ENCODE data around the gene A3GALT2. TPM values are rescaled to one million over a fixed set of nuclear protein-coding genes. Genes with fewer than 3 reads are reported as not detected.
A peak's percentile ranks its signal among the peaks of the same experiment; 100 is the strongest.

A3GALT2 gene
- total RNA-seq (not detected), polyA plus RNA-seq (not detected), total RNA-seq (0 to 0.49 (median 0.17) reads per million in 6 experiments)

DNA sequence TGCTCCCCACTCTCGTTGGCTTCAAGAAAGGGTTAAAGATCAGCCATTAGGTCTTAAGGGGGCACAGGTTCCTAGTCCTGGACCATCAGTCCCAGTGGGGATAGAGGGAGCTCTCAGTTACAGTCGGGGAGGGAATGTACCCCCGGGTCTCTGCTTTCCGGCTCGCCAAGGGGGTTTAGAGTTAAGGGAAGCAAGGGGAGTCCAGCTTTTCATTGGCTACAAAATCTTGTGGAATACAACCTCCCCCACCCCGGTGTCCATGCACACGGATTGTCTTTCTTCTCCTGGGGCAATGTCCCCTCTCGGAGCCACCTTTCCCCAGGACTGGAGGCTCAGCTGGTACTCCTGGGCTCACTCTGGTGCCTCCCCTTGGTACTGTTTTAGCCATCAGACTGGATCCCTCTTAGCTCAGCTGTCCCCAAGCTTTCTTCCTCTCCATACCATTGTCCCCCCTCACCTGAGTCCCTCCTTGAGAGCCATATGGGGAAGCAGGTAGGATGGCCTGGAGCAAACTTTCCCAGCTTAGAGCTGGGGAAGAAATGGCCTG, at the start of gene A3GALT2:
A3GALT2 (minus strand) TSS at position 480 of the 547 bp plus-strand sequence; CDS start at position 480, 0 bp downstream.
- Mint-ChIP-seq H3K9me3 (no peaks in the 10 kb centered on the region), H3K27me3 (no peaks in the 10 kb centered on the region), H3K4me3 (no peak within 1 kb of the TSS), H3K36me3 (peaks cover 2 to 23% (median 3%) of the 10 kb centered on the region in 3 donors), H3K4me1 (peaks cover 0 to 3% (median 2%) of the 10 kb centered on the region in 4 donors), H3K27ac (peak within 1 kb of the TSS in 1 of 10 donors; percentile 21)
- ATAC-seq (peak in 1 of 2 donors; percentile 37), DNase-seq (peak in 1 of 10 donors; percentile 35)
- POLR2A ChIA-PET = no interaction called here

DNA sequence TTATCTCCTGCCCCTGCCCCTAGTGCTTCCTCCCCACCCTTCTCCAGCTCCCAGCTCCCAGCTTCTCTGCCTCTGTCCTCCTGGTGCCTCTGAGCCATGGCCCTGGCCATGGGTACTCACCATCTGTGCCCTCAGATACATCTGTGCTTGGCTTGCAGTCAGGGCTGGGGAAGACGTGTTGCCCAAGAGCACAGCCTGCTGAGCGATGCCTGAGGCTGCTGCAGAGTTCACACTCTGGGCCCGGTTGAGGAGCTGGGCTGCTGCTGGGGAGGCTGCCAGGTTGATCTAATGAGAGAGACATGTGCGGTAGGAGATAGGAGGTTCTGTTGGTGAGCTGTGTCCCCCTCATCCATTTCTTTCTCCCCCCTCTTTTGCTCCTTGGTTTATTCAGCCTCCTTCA, 49.4 kb upstream of the A3GALT2 start:
- no peaks in the 10 kb centered on the region for H3K36me3 Mint-ChIP-seq
- DNase-seq (no peak), ATAC-seq (no peak)
- H3K27me3 Mint-ChIP-seq = peaks cover 0 to 1% (median 0%) of the 10 kb centered on the region in 5 donors
- H3K27ac Mint-ChIP-seq = no peak overlapping the region
- peaks cover 0 to 6% (median 2%) of the 10 kb centered on the region in 4 donors for H3K4me1 Mint-ChIP-seq
- H3K4me3 Mint-ChIP-seq = no peak overlapping the region
- H3K9me3 Mint-ChIP-seq = no peaks in the 10 kb centered on the region
- POLR2A ChIA-PET = no interaction called here

DNA sequence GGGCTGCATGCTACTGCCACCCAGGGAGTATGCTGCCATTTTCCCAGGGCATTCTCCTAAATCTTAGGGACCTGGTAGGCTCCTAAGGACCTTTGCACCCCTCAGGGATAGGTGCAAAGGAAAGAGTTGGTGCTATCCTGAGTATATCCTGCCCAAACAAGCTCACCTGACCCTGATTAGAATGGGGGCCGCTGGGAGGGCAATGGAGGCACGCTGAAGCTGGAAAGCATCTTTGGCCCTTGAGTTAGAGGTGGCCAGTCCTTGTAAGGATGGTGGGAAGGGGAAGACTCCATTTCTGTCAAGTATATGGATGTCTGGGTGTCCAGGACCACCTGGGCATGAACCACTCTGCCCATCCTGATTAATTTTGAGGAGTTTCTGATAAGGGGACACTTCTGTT, 48.9 kb upstream of the A3GALT2 start:
- POLR2A ChIA-PET = no interaction called here
- ATAC-seq = no peak
- no peaks in the 10 kb centered on the region for H3K9me3 Mint-ChIP-seq

DNA sequence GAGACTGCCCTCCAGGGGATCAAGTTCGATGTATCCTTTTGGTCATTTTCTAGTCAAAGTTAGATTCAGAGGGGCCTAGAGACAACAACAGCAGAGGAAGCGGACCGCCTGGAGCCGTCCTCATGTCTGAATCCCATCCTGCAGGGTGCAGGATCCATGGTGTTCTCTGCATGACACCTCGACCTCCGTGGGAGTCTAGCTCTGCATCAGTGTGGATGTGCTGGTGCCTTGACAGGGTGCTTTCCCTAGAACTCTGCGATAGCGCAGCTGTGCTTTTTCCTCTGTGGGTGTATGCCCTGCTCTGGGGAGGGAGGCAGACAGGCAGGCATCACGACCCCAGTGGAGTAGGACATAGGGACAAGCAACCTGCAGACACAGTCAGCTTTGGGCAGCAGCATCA, 48.2 kb upstream of the A3GALT2 start:
- H3K9me3 Mint-ChIP-seq = no peaks in the 10 kb centered on the region
- H3K36me3 Mint-ChIP-seq = no peaks in the 10 kb centered on the region
- peaks cover 0 to 3% (median 0%) of the 10 kb centered on the region in 5 donors for H3K27me3 Mint-ChIP-seq
- no peak for ATAC-seq
- H3K4me1 Mint-ChIP-seq = peaks cover 0 to 6% (median 2%) of the 10 kb centered on the region in 4 donors
- POLR2A ChIA-PET = no interaction called here
- no peak for DNase-seq
- H3K4me3 Mint-ChIP-seq = no peak overlapping the region
- no peak overlapping the region for H3K27ac Mint-ChIP-seq

More for the DNA sequence above, 48.9 kb upstream of the A3GALT2 start:
- Mint-ChIP-seq H3K4me1 (peaks cover 0 to 6% (median 2%) of the 10 kb centered on the region in 4 donors), H3K27ac (no peak overlapping the region), H3K4me3 (no peak overlapping the region), H3K36me3 (no peaks in the 10 kb centered on the region), H3K27me3 (peaks cover 0 to 1% (median 0%) of the 10 kb centered on the region in 5 donors)
- DNase-seq = no peak

DNA sequence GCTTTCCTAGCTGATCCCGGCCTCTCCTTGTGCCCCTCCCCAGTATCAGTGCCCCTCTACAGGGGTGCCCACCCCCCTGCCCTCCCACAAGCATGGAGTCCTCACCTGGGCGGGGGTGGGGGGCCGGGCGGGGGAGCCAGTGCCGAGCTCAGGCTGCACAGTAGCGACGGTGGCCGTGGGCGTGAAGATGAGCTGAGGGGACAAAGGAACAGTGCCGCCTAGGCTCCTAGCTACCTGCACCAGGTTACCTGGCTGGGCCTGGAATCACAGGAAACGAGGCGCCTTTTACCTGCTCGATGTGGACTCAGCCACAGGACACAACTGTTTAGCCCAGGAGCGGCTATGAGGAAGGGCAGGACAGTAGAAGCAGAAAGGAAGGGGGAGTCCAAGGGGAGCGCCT, 47.5 kb upstream of the A3GALT2 start:
- H3K27me3 Mint-ChIP-seq = peaks cover 0 to 3% (median 0%) of the 10 kb centered on the region in 5 donors
- no peaks in the 10 kb centered on the region for H3K36me3 Mint-ChIP-seq
- no peak for ATAC-seq
- H3K4me1 Mint-ChIP-seq = peaks cover 0 to 6% (median 2%) of the 10 kb centered on the region in 4 donors
- H3K9me3 Mint-ChIP-seq = no peaks in the 10 kb centered on the region
- DNase-seq = no peak
- POLR2A ChIA-PET = no interaction called here
- no peak overlapping the region for H3K4me3 Mint-ChIP-seq
- no peak overlapping the region for H3K27ac Mint-ChIP-seq

DNA sequence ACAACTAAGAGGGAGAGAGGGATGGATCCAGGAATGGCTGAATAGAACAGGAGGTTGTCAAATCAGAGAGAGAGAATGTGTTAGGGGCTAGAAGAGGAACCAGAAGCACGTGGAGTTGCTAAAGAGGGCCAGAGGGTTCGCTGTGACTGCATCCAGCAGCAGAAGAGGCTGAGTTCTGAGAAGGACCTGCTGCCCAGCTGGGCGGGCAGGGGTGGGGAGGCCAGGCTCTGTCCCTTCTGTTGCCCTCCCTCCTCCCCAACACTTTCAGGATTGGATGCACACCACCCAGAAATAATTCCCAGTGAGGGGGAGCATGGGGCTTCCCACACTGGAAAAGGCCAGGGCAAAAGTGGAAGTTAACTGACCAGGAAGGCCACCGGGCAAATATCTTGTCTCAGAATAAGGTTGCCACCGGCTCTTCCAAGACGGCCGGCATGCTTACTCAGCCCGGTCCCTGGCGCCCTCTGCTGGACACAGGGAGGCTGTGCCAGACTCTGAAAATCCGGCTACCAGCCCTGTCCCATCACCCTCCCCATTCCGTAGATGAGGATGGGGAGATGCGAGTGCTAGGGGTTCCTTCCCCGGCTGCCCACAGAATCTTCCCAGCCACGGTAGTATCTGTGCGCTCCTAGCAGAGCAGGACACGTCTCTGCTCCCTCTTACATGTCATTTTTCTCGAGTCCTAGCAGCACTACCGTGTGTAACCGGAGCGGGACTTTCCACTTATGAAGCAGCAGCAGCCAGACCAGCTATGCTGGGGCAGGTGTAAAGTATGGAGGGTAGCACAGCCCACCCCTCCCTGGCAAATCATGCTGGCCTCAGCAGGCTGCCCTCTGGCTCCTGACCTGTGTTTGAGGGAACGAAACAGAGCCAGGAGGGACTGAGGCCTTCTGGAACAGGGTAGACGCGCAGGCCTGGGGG, 46.8 kb upstream of the A3GALT2 start:
- Mint-ChIP-seq H3K4me1 (peaks cover 0 to 6% (median 2%) of the 10 kb centered on the region in 4 donors), H3K4me3 (no peak overlapping the region), H3K36me3 (no peaks in the 10 kb centered on the region), H3K27me3 (peaks cover 0 to 3% (median 0%) of the 10 kb centered on the region in 5 donors), H3K9me3 (no peaks in the 10 kb centered on the region), H3K27ac (peak overlapping the region in 1 of 10 donors; percentile 76)
- POLR2A ChIA-PET = no interaction called here
- ATAC-seq (peak; percentile 96 to 100), DNase-seq (peak; percentile 68 to 91 (median 82))

DNA sequence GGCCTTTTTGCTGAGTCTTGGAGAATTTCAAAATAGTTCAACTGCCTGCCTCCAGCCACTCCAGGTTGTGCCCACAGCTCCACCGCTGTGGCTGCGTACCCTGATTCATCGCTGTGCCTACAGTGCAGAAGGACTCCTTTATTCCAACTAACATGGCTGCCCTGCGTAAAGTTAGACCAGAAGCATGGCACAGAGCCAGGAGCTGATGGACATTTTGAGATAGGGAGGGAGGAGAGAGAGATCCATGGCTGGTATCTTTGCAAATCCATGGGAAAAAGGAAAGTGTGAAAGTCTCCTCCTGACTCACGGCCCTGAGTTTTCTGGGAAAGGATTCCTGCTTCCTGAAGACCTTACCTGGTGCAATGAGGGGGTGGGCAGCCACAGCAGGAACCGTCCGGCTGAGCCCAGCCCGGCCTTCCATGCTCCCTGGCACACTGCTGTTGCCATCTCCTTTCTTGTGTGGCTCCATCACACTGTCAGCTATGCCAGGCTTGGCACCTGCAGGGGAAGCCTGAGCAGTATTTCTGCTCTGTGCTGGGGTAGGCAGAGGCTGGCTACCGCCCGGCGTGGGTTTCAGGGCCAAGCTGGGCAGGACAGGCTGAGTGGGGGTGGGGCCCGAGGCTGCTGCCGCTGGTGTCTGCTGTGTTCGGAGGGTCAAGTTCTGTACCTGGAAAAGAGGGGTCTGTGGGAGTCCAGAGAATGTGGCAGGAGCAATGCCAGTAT, 46.0 kb upstream of the A3GALT2 start:
- H3K36me3 Mint-ChIP-seq = no peaks in the 10 kb centered on the region
- H3K9me3 Mint-ChIP-seq = no peaks in the 10 kb centered on the region
- ATAC-seq (no peak), DNase-seq (no peak)
- POLR2A ChIA-PET = no interaction called here
- H3K27ac Mint-ChIP-seq = peak overlapping the region in 1 of 10 donors; percentile 76
- H3K4me3 Mint-ChIP-seq = no peak overlapping the region
- H3K4me1 Mint-ChIP-seq = peaks cover 0 to 6% (median 2%) of the 10 kb centered on the region in 4 donors
- peaks cover 0 to 3% (median 0%) of the 10 kb centered on the region in 5 donors for H3K27me3 Mint-ChIP-seq

DNA sequence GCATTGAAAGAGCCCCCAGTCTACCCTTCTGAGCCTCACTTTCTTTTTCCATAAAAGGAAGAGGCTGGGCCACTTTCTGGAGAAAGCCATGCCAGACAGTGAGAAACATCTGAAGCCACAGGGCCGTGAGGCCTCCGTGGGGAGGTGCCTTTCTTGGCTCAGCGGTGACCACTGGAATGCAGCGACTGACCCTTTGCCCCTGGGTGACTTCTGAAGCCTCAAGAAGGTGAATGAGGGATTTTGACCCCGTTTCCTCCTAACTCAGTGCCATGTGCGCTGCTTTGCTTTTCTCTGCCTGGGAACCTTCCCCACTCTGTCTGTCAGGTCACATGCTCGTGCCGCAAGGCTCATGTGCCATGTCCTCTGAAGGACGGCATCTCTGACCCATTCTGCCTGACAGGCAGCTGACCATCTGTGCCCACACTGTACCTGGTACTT, 44.7 kb upstream of the A3GALT2 start:
- POLR2A ChIA-PET = no interaction called here
- Mint-ChIP-seq H3K9me3 (no peaks in the 10 kb centered on the region), H3K27ac (peak overlapping the region in 1 of 10 donors; percentile 78), H3K4me1 (peaks cover 0 to 9% (median 3%) of the 10 kb centered on the region in 4 donors), H3K27me3 (peaks cover 0 to 3% (median 0%) of the 10 kb centered on the region in 5 donors), H3K4me3 (no peak overlapping the region), H3K36me3 (no peaks in the 10 kb centered on the region)
- ATAC-seq (no peak), DNase-seq (no peak)

DNA sequence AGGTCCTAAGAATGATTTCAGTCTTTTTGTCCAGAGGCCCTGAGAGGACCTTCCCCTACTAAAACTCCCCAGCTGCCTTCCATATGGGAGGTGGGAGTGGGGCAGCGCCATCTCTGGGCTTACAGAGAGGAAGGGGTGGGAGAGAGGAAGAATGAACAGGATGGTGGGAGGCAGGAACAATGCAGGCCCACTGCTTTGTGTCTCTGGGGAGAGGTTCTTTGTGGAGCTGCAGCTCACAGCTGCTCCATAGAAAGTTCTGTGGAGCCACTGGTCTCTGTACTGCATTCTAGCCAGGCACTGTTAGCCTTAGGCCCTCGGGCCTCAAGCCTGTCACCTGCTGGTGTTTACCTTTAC, 43.6 kb upstream of the A3GALT2 start:
- no peak overlapping the region for H3K4me3 Mint-ChIP-seq
- no peaks in the 10 kb centered on the region for H3K36me3 Mint-ChIP-seq
- DNase-seq = no peak
- H3K27ac Mint-ChIP-seq = peak overlapping the region in 1 of 10 donors; percentile 63
- no peaks in the 10 kb centered on the region for H3K9me3 Mint-ChIP-seq
- H3K27me3 Mint-ChIP-seq = peaks cover 0 to 3% (median 0%) of the 10 kb centered on the region in 5 donors
- POLR2A ChIA-PET = no interaction called here
- ATAC-seq = no peak
- peaks cover 0 to 9% (median 3%) of the 10 kb centered on the region in 4 donors for H3K4me1 Mint-ChIP-seq

DNA sequence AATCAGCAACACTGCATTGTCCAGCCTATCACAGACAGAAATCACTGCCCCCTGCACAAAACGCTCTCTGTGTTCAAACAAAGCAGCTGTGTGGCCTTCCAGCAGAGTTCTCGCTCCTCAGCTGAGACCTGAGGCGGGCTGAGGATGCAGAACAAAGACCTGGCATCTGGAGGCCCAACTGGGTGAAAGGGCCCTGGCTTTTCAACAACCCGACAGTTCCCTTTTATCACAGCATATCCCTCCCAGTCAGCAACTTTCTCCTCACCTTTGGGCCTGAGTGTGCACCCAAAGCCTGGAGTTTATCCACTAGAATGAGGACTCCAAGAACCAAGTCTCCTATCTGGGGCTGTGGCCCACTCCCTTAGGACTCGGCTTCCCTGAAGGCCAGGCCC, 42.6 kb upstream of the A3GALT2 start:
- Mint-ChIP-seq H3K9me3 (no peaks in the 10 kb centered on the region), H3K27me3 (peaks cover 0 to 3% (median 0%) of the 10 kb centered on the region in 5 donors), H3K36me3 (no peaks in the 10 kb centered on the region), H3K4me3 (no peak overlapping the region), H3K4me1 (peaks cover 0 to 9% (median 3%) of the 10 kb centered on the region in 4 donors), H3K27ac (peak overlapping the region in 1 of 10 donors; percentile 22)
- POLR2A ChIA-PET = no interaction called here
- ATAC-seq (no peak), DNase-seq (no peak)

DNA sequence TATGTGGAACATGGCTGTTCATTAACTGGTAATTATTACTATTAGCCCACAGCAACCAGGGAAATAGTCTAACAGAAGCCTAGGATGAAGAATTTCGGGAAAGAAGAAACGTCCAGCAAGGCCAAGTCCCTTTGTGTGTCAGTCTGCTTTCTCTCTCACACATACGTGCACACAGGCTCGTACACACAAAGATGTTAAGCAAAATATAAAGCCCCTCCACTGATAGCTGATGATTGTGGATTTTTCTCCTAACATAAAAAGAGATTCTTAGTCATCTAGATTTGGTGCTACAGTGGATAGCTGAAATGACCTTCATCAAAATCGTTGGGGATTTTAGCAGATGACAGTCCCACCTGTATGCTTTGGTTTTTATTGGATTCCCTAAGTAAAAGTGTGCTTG, 42.1 kb upstream of the A3GALT2 start:
- Mint-ChIP-seq H3K9me3 (no peaks in the 10 kb centered on the region), H3K36me3 (no peaks in the 10 kb centered on the region), H3K27me3 (peaks cover 0 to 4% (median 0%) of the 10 kb centered on the region in 5 donors), H3K4me3 (no peak overlapping the region), H3K4me1 (peaks cover 0 to 9% (median 3%) of the 10 kb centered on the region in 4 donors), H3K27ac (no peak overlapping the region)
- DNase-seq (no peak), ATAC-seq (no peak)
- POLR2A ChIA-PET = no interaction called here

DNA sequence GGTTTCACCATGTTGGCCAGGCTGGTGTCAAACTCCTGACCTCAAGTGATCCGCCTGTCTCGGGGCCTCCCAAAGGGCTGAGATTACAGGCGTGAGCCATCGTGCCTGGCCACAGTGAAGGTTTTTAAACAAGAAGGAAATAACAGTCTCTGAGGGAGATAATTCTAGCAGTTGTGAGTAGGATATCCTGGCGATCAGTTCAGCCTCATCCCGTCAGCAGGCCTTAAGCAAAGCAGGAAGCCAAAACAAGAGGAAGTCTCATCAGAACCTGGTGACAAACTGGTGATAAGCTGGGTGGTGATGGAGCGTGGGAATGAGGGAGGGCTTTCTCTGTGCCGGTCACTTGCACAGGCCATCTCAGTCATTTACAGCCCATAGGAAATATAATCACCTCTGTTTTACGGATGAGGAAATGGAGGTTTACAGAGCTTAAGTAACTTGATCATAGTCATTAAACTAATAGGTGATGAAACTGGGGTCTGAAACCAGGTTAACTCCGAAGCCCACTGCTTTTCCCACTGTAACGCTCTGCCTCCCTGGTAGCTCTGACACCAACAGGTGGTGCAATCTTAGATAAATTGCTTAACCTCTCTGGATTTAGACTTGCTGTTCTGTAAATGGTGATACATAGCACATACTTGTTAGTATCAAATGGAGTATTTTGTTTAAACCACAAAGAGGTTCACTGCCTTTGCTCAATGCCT, 40.8 kb upstream of the A3GALT2 start:
- peaks cover 0 to 4% (median 0%) of the 10 kb centered on the region in 4 donors for H3K4me1 Mint-ChIP-seq
- H3K36me3 Mint-ChIP-seq = no peaks in the 10 kb centered on the region
- no peak overlapping the region for H3K4me3 Mint-ChIP-seq
- POLR2A ChIA-PET = interaction anchor here (0.6 kb wide), 1 partner anchor 58 kb away, joined by 5 read pairs; no protein-coding TSS in a partner anchor
- no peak for ATAC-seq
- no peak for DNase-seq
- H3K27ac Mint-ChIP-seq = no peak overlapping the region
- no peaks in the 10 kb centered on the region for H3K9me3 Mint-ChIP-seq
- H3K27me3 Mint-ChIP-seq = peaks cover 0 to 3% (median 0%) of the 10 kb centered on the region in 5 donors

Measured in naive thymus-derived CD8-positive, alpha-beta T cell (primary cell).